GM12878 (cell line): ENCODE results near the gene OR56A1.

ENCODE experiments used
- CHD4 ChIP-seq: fragments of 200-600 bp; sonication (generic); IDR thresholded peaks from 2 replicates; pipeline ENCODE4 v1.6.1; 2016; ENCODE audit warnings: mild to moderate bottlenecking
- FOXM1 ChIP-seq: IDR thresholded peaks from 2 replicates; pipeline ENCODE4 v1.6.1; 2012; ENCODE audit warnings: low read depth, mild to moderate bottlenecking, inconsistent platforms, low read length, moderate library complexity
- RAD21 ChIP-seq: IDR thresholded peaks from 2 replicates; pipeline ENCODE4 v1.6.1; 2011; ENCODE audit warnings: mild to moderate bottlenecking, low read depth, low read length, moderate library complexity; ENCODE audit not compliant: insufficient read depth
- ZNF274 ChIP-seq: IDR thresholded peaks from one replicate; pipeline ENCODE4 v1.8.0; 2011; ENCODE audit not compliant: insufficient read length, insufficient read depth
- TF ChIP-seq, protein P1 (sequence below): IDR thresholded peaks from 2 replicates; pipeline ENCODE4 v1.6.1; 2011; ENCODE audit warnings: low read depth, low read length, improper control_type of control experiment, borderline replicate concordance

GRCh38 chr11:6027501-6027900 is 3.1 kb downstream of the OR56A1 start:
- TF ChIP-seq, protein P1, sequence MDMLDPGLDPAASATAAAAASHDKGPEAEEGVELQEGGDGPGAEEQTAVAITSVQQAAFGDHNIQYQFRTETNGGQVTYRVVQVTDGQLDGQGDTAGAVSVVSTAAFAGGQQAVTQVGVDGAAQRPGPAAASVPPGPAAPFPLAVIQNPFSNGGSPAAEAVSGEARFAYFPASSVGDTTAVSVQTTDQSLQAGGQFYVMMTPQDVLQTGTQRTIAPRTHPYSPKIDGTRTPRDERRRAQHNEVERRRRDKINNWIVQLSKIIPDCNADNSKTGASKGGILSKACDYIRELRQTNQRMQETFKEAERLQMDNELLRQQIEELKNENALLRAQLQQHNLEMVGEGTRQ = no peak
- no peak for TF ChIP-seq ZNF274
- no peak for TF ChIP-seq RAD21
- TF ChIP-seq FOXM1 = no peak
- TF ChIP-seq CHD4 = no peak
